ENCODE data around the gene ABI3BP.

- TF ChIP-seq CTCF (IDR thresholded peaks at IDR 0.05) = no peak
- no peak for TF ChIP-seq NRF1 (IDR thresholded peaks at IDR 0.05; ENCODE audit: low read depth, low read length)
- no peak for TF ChIP-seq SMC3 (IDR thresholded peaks at IDR 0.05; ENCODE audit: low read depth, low read length)
- TF ChIP-seq FOXM1 (IDR thresholded peaks at IDR 0.05; ENCODE audit: low read depth) = no peak
Measured at GRCh38 chr3:100760377-100760776, 232.8 kb downstream of the ABI3BP start.
